Neural crest cell (in vitro differentiated cells): Measurements from ENCODE around the gene MGST2. TPM values are rescaled to one million over a fixed set of nuclear protein-coding genes. Genes with fewer than 3 reads are reported as not detected.
A peak's percentile ranks its signal among the peaks of the same experiment; 100 is the strongest.

ENCODE experiments used
- DNase-seq: peaks from one replicate; pipeline ENCODE4 v3.0.0; 2021; ENCODE audit warnings: low read depth, mixed read lengths, low spot score
- H3K27ac Mint-ChIP-seq: one replicate; pipeline ENCODE4 v1.8.0; 2021; ENCODE audit warnings: mild to moderate bottlenecking, mixed read lengths; ENCODE audit not compliant: unreplicated experiment
- H3K27me3 Mint-ChIP-seq: 2 replicates; pipeline ENCODE4 v1.8.0; 2021; ENCODE audit warnings: low read depth, mild to moderate bottlenecking, mixed read lengths
- H3K36me3 Mint-ChIP-seq: 2 replicates; pipeline ENCODE4 v1.8.0; 2021; ENCODE audit warnings: low read depth, mild to moderate bottlenecking, mixed read lengths
- H3K4me1 Mint-ChIP-seq: 2 replicates; pipeline ENCODE4 v1.8.0; 2021; ENCODE audit warnings: mixed read lengths
- H3K4me3 Mint-ChIP-seq: one replicate; pipeline ENCODE4 v1.8.0; 2021; ENCODE audit warnings: mild to moderate bottlenecking, mixed read lengths
- H3K9me3 Mint-ChIP-seq: 2 replicates; pipeline ENCODE4 v1.8.0; 2021; ENCODE audit warnings: mixed read lengths
- total RNA-seq: library from RNA; stranded (reverse); gene quantifications from 2 replicates; pipeline ENCODE4 v1.2.1, GENCODE V29; 2021
- TF ChIP-seq, protein P1 (sequence below): fragments of 200-600 bp; sonication (generic); conservative IDR thresholded peaks from 2 replicates; pipeline ENCODE4 v1.5.0; 2021; ENCODE audit warnings: antibody characterized with exemption, mild to moderate bottlenecking

The MGST2 gene
- total RNA-seq, 1 donor from 2014 or later = 15.3 TPM

DNA sequence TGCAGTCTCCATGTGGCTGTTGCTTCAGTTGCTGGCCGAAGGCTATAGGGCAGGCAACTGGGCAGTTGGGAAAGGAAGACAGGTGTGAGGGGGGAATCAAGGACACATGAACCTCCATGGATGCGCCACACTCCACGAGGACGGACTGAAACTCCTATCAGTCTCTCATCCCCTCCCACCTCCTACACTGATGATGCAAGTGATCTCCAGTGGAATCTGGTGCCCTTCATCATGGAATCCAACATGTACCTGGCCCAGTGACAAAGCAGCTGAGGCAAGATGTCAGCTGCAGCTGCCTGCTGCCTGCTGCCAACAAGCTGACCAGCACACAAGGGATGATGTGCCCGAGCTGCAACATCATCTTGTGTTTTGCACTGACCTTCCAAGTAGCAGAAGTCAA lies 26.0 kb upstream of the MGST2 start:
- Mint-ChIP-seq H3K27ac (no peak overlapping the region), H3K4me1 (peaks cover 24% of the 10 kb centered on the region), H3K27me3 (no peaks in the 10 kb centered on the region), H3K4me3 (no peak overlapping the region), H3K36me3 (peaks cover 4% of the 10 kb centered on the region), H3K9me3 (peaks cover 2% of the 10 kb centered on the region)
- TF ChIP-seq, protein P1, sequence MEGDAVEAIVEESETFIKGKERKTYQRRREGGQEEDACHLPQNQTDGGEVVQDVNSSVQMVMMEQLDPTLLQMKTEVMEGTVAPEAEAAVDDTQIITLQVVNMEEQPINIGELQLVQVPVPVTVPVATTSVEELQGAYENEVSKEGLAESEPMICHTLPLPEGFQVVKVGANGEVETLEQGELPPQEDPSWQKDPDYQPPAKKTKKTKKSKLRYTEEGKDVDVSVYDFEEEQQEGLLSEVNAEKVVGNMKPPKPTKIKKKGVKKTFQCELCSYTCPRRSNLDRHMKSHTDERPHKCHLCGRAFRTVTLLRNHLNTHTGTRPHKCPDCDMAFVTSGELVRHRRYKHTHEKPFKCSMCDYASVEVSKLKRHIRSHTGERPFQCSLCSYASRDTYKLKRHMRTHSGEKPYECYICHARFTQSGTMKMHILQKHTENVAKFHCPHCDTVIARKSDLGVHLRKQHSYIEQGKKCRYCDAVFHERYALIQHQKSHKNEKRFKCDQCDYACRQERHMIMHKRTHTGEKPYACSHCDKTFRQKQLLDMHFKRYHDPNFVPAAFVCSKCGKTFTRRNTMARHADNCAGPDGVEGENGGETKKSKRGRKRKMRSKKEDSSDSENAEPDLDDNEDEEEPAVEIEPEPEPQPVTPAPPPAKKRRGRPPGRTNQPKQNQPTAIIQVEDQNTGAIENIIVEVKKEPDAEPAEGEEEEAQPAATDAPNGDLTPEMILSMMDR = no peak
- DNase-seq = no peak

DNA sequence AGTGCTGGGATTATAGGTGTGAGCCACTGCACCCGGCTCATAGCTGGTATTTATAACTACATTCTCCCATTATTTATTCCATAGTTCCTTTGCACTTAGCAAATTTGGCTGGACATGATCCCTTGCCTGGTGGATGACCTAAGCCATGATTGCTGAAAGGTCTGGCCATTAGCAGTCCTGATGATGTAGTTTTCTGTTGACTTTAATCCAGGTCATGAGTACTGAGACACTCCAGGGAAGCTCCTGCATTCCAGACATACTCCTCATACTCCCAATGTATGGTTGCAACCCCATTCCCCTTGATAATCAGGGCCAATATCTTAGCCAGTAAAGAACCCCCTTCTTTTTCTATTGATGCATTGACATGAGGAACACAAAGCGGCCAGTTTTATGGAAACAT lies 24.4 kb upstream of the MGST2 start:
- peaks cover 4% of the 10 kb centered on the region for H3K36me3 Mint-ChIP-seq
- H3K4me3 Mint-ChIP-seq = no peak overlapping the region
- TF ChIP-seq, protein P1 = no peak
- peaks cover 24% of the 10 kb centered on the region for H3K4me1 Mint-ChIP-seq
- H3K27ac Mint-ChIP-seq = no peak overlapping the region
- H3K27me3 Mint-ChIP-seq = no peaks in the 10 kb centered on the region
- no peak for DNase-seq
- peaks cover 2% of the 10 kb centered on the region for H3K9me3 Mint-ChIP-seq

DNA sequence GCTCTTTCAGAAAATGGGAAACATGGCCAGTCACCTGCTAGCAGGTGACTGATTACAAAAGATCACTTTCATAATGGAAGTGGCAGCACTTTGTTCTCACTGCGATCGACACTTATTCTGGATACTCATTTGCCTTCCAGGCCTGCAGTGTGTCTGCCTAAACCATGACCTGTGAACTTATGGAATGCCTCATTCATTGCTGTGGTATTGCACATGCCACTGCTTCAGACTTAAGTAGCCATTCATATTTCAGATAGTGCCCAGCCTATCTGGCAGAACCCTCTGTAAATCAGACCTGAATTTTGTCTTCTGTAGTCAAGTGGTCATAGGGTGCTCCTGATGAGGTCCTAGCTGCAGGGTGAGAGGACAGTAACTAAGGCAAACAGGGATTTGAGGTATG lies 23.3 kb upstream of the MGST2 start:
- no peaks in the 10 kb centered on the region for H3K27me3 Mint-ChIP-seq

DNA sequence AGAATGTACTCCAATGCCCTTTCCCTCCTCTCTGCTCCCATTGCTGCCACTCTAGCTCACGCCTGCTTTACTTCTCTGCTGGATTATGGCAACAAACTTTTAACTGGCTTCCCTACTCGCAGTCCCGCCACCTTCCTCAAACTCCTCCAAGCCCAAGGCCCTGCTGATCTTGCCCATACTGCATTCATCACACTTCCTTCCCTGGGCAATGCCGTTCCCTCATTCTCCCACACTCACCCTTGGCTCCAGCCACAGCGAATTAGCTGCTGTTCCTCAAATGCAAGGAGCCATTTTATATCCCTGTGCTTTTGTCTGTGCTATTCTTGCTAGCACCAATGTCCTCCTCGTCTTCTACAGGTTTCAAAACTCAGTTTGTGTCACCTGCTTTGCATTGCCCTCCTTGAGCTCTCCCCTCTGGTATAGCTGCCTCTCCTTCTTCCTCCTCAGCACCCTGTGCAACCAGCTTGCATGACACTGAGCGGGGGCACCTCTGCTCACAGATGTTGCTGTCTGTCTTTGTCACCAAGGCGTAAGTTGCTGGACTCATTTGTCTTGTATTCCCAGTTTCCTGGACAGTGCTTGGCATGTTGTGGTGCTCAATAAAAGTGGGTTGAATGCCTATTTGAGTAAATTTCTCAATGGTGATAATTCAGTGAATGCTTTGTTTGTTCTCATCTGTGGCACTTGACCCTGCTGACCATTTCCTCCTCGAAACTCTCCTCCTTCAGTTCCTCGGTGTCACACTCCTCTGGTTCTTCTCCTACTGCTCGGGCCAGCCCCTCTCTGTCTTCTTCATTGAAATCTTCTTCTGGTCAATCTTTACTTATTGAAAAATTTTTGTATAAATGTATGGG lies 22.4 kb upstream of the MGST2 start:
- Mint-ChIP-seq H3K36me3 (peaks cover 4% of the 10 kb centered on the region), H3K27ac (peak overlapping the region; percentile 3)

More for the DNA sequence above, 23.3 kb upstream of the MGST2 start:
- H3K4me3 Mint-ChIP-seq = no peak overlapping the region
- H3K27ac Mint-ChIP-seq = no peak overlapping the region
- H3K36me3 Mint-ChIP-seq = peaks cover 4% of the 10 kb centered on the region
- DNase-seq = no peak
- TF ChIP-seq, protein P1 = no peak
- peaks cover 2% of the 10 kb centered on the region for H3K9me3 Mint-ChIP-seq
- peaks cover 24% of the 10 kb centered on the region for H3K4me1 Mint-ChIP-seq

DNA sequence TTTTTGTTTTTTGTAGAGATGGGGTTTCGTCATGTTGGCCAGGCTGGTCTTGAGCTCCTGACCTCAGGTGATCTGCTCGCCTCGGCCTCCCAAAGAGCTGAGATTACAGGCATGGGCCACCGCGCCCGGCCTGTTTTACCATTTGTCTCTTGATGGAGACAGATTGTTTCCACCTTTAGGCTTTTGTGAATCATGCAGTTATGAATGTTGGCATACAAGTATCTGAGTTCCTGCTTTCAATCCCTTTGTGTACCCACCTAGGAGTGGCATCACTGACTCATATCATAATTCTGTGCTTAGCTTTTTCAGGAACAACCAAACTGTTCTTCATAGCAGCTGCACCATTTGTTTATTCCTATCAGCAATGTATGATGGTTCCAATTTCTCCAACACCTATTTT lies 20.2 kb upstream of the MGST2 start:
- H3K27ac Mint-ChIP-seq = no peak overlapping the region
- H3K9me3 Mint-ChIP-seq = no peaks in the 10 kb centered on the region
- H3K4me1 Mint-ChIP-seq = peaks cover 20% of the 10 kb centered on the region
- no peak overlapping the region for H3K4me3 Mint-ChIP-seq
- no peaks in the 10 kb centered on the region for H3K27me3 Mint-ChIP-seq
- DNase-seq = no peak
- TF ChIP-seq, protein P1 = no peak
- no peaks in the 10 kb centered on the region for H3K36me3 Mint-ChIP-seq

More for the DNA sequence above, 22.4 kb upstream of the MGST2 start:
- H3K27me3 Mint-ChIP-seq = no peaks in the 10 kb centered on the region
- no peak for DNase-seq
- H3K4me1 Mint-ChIP-seq = peaks cover 24% of the 10 kb centered on the region
- H3K9me3 Mint-ChIP-seq = no peaks in the 10 kb centered on the region
- no peak overlapping the region for H3K4me3 Mint-ChIP-seq
- TF ChIP-seq, protein P1 = no peak
